Naive thymus-derived CD8-positive, alpha-beta T cell (primary cell): ENCODE measurements around the gene CTNNA2. TPM values are rescaled to one million over a fixed set of nuclear protein-coding genes. Genes with fewer than 3 reads are reported as not detected.

Source experiments
- ATAC-seq, 2 donors: fragments of 150-1000 bp; cut with Tn5 transposase in 1 of 2; sonication (Bioruptor Pico), chemical (Tn5 transposase) in 1 of 2; 1 replicate in 1 of 2; 2 replicates in 1 of 2; pipeline ENCODE4 v1.10.0; 2021; ENCODE audit warnings: mild to moderate bottlenecking in 2 of 2, moderate library complexity in 2 of 2
- POLR2A ChIA-PET: fragments of 350-600 bp; sonication (Branson Sonifier 250); formaldehyde crosslinking; loops from one replicate; lab custom pipeline; 2021; ENCODE audit warnings: antibody characterized with exemption; lab: Charles Lee
- DNase-seq, 10 donors: peaks; one replicate each; pipeline versions ENCODE4 v3.0.0 to v3.0.0-alpha.2; 2020 to 2022
- H3K27ac Mint-ChIP-seq, 10 donors: one replicate each; pipeline ENCODE4 v1.8.0; 2020 to 2022; ENCODE audit warnings: mild to moderate bottlenecking in 10 of 10, mixed read lengths in 10 of 10, moderate library complexity in 4 of 10, inconsistent platforms in 1 of 10
- H3K27me3 Mint-ChIP-seq, 5 donors: one replicate each; pipeline ENCODE4 v1.8.0; 2021 to 2022; ENCODE audit warnings: mixed read lengths in 5 of 5
- H3K36me3 Mint-ChIP-seq, 3 donors: one replicate each; pipeline ENCODE4 v1.8.0; 2020 to 2022; ENCODE audit warnings: mixed read lengths in 3 of 3, mild to moderate bottlenecking in 2 of 3, inconsistent platforms in 1 of 3
- H3K4me1 Mint-ChIP-seq, 4 donors: one replicate each; pipeline ENCODE4 v1.8.0; 2021 to 2022; ENCODE audit warnings: mixed read lengths in 4 of 4
- H3K4me3 Mint-ChIP-seq, 10 donors: one replicate each; pipeline ENCODE4 v1.8.0; 2020 to 2022; ENCODE audit warnings: mild to moderate bottlenecking in 10 of 10, mixed read lengths in 10 of 10, moderate library complexity in 6 of 10, inconsistent platforms in 1 of 10
- H3K9me3 Mint-ChIP-seq, 9 donors: one replicate each; pipeline ENCODE4 v1.8.0; 2020 to 2022; ENCODE audit warnings: mixed read lengths in 9 of 9, mild to moderate bottlenecking in 3 of 9, inconsistent platforms in 1 of 9, moderate library complexity in 1 of 9
- polyA plus RNA-seq, 3 donors: library from polyadenylated mRNA; unstranded; fragments of 300-500 nt; fragmentation: Illumina TruSeq; gene quantifications; one replicate each; pipeline ENCODE4 v1.2.3, GENCODE V29; 2021
- total RNA-seq, 8 experiments: library from RNA in 2 of 8; stranded (reverse) in 2 of 8; gene quantifications; one replicate each; pipeline ENCODE4 v1.2.3 and lab custom pipeline; 2021 to 2026

The CTNNA2 gene
- total and polyA plus RNA-seq, 5 experiments from 2014 or later: not detected

GRCh38 chr2:80147690-80148089 is 634.8 kb downstream of the CTNNA2 start:
- H3K27ac Mint-ChIP-seq: no peak overlapping the region
- POLR2A ChIA-PET: no interaction called here

GRCh38 chr2:80148906-80149305 is 636.1 kb downstream of the CTNNA2 start:
- Mint-ChIP-seq H3K36me3 (no peaks in the 10 kb centered on the region), H3K9me3 (peaks cover 0 to 8% (median 2%) of the 10 kb centered on the region in 9 donors), H3K27me3 (peaks cover 0 to 3% (median 0%) of the 10 kb centered on the region in 5 donors), H3K27ac (no peak overlapping the region), H3K4me3 (no peak overlapping the region), H3K4me1 (peaks cover 0 to 1% (median 0%) of the 10 kb centered on the region in 4 donors)
- DNase-seq (no peak), ATAC-seq (no peak)
- POLR2A ChIA-PET: no interaction called here

More at GRCh38 chr2:80147690-80148089, 634.8 kb downstream of the CTNNA2 start:
- DNase-seq (no peak), ATAC-seq (no peak)
- Mint-ChIP-seq H3K4me3 (no peak overlapping the region), H3K36me3 (no peaks in the 10 kb centered on the region), H3K9me3 (peaks cover 0 to 8% (median 2%) of the 10 kb centered on the region in 9 donors), H3K27me3 (peaks cover 0 to 3% (median 0%) of the 10 kb centered on the region in 5 donors), H3K4me1 (peaks cover 0 to 1% (median 0%) of the 10 kb centered on the region in 4 donors)

DNA sequence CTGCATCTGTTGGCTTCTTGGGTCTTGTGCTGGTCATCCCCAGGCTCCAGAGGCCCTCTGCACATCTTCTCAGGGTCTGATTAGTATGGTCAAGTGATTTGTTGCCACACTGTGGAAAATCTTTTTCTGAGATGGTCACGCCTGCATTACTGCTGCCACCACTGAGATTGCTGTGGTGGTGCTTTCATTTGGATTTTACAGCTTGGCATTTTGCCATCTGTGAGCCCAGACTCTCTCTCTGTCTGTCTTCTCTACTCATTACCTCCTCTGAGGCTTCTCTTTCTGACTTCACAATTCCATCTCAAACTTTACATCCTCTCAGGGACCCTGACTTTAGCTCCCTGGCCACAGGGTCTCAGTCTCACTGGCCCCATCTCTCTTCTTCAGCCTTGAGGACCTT is 637.1 kb downstream of the CTNNA2 start:
- DNase-seq (no peak), ATAC-seq (no peak)
- H3K4me1 Mint-ChIP-seq: peaks cover 0 to 1% (median 0%) of the 10 kb centered on the region in 4 donors
- H3K9me3 Mint-ChIP-seq: peaks cover 0 to 4% (median 0%) of the 10 kb centered on the region in 9 donors
- no peak overlapping the region for H3K27ac Mint-ChIP-seq
- peaks cover 0 to 3% (median 0%) of the 10 kb centered on the region in 5 donors for H3K27me3 Mint-ChIP-seq
- POLR2A ChIA-PET: no interaction called here
- H3K4me3 Mint-ChIP-seq: no peak overlapping the region
- no peaks in the 10 kb centered on the region for H3K36me3 Mint-ChIP-seq

DNA sequence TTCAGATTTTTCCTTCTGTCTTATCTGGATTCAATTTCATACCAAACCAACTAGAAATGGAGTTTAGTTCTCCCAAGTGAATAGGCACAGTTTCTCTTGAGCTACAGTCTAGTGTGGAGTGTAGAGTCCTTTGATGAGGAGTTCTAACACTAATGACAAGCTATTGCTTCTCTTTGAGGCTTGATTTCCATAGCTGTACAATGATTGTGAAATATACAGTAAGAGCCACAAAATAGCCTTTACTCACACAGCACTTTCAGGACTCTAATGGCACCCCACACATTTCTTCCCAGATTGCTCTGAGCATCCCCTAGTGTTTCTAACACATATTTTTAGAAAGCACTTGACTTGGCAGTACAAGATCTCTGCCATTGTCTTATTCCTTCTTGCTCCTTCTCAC is 638.4 kb downstream of the CTNNA2 start:
- DNase-seq (no peak), ATAC-seq (no peak)
- Mint-ChIP-seq H3K4me1 (peaks cover 0 to 1% (median 0%) of the 10 kb centered on the region in 4 donors), H3K9me3 (peaks cover 0 to 6% (median 2%) of the 10 kb centered on the region in 9 donors), H3K27me3 (peaks cover 0 to 6% (median 0%) of the 10 kb centered on the region in 5 donors), H3K27ac (no peak overlapping the region), H3K36me3 (no peaks in the 10 kb centered on the region), H3K4me3 (no peak overlapping the region)
- POLR2A ChIA-PET: no interaction called here

DNA sequence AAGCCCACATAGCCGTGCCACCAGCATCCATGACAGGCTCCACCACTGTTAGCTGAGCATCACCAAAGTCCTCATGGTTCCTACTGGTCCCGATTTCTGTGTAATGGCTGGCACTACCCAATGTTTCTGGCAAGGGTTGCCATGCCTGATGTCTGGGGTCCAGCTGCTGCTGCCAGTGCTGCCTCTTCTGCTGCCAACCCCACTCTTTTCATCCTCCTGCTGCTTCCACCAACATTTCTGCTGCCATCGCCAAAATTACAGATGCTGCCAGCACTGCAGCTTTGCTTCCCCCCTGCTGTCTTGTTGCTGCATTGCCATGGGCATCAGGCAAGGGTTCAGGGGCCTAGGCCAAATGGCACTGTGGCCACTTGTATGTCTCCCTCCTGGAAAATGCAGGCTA is 638.8 kb downstream of the CTNNA2 start:
- Mint-ChIP-seq H3K36me3 (no peaks in the 10 kb centered on the region), H3K4me3 (no peak overlapping the region), H3K27ac (no peak overlapping the region), H3K4me1 (peaks cover 0 to 1% (median 0%) of the 10 kb centered on the region in 4 donors), H3K27me3 (peaks cover 0 to 6% (median 0%) of the 10 kb centered on the region in 5 donors), H3K9me3 (peaks cover 0 to 6% (median 0%) of the 10 kb centered on the region in 9 donors)
- DNase-seq (no peak), ATAC-seq (no peak)
- POLR2A ChIA-PET: no interaction called here

DNA sequence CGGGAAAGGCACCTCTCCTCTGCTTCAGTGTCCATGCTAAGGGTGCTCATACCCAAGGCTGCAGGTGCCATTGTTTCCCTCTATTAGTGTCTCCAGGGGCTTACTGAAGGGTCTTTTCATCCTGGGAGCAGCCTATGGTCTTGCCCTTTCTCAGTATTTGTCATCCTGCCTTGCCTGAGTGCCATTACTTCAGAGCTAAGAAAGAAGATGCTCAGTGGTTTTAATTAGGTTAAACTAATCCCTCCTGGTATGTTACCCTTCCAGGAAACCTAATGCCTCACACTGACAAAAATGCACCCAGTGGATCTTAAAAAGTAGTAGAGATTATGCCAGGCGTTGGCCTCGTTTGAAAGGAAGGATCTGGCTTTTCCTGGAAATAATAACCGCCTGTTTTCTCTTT is 640.3 kb downstream of the CTNNA2 start:
- H3K4me1 Mint-ChIP-seq: peaks cover 0 to 1% (median 0%) of the 10 kb centered on the region in 4 donors
- no peak for ATAC-seq
- DNase-seq: no peak
- POLR2A ChIA-PET: no interaction called here
- no peaks in the 10 kb centered on the region for H3K36me3 Mint-ChIP-seq
- H3K27me3 Mint-ChIP-seq: peaks cover 0 to 6% (median 0%) of the 10 kb centered on the region in 5 donors
- H3K4me3 Mint-ChIP-seq: no peak overlapping the region
- peaks cover 0 to 11% (median 0%) of the 10 kb centered on the region in 9 donors for H3K9me3 Mint-ChIP-seq
- no peak overlapping the region for H3K27ac Mint-ChIP-seq

DNA sequence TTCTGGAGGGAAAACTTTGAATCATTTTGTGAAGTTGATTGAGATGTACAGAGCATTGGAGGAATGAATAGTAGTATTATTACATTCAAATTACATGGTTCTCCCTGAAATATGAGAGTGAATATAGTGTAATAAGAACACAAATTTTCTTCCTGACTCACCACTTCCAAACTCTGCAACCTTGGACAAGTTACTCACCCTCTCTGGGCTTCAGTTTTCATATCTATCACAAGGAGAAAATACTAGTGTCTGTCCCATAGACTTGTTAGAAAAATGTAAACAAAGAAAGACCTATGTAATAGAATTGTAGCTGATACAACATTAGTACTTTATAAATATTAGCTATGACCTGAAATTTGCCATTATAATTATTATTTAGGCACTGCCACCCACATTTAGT is 640.9 kb downstream of the CTNNA2 start:
- no peak for ATAC-seq
- H3K4me3 Mint-ChIP-seq: no peak overlapping the region
- H3K9me3 Mint-ChIP-seq: peaks cover 0 to 14% (median 1%) of the 10 kb centered on the region in 9 donors
- no peak overlapping the region for H3K27ac Mint-ChIP-seq
- peaks cover 0 to 1% (median 0%) of the 10 kb centered on the region in 4 donors for H3K4me1 Mint-ChIP-seq
- POLR2A ChIA-PET: no interaction called here
- H3K36me3 Mint-ChIP-seq: no peaks in the 10 kb centered on the region
- DNase-seq: no peak
- H3K27me3 Mint-ChIP-seq: peaks cover 0 to 6% (median 0%) of the 10 kb centered on the region in 5 donors

- H3K36me3 Mint-ChIP-seq: no peaks in the 10 kb centered on the region
- no peak overlapping the region for H3K4me3 Mint-ChIP-seq
- peaks cover 0 to 1% (median 0%) of the 10 kb centered on the region in 4 donors for H3K4me1 Mint-ChIP-seq
- no peak overlapping the region for H3K27ac Mint-ChIP-seq
- H3K9me3 Mint-ChIP-seq: peaks cover 0 to 14% (median 4%) of the 10 kb centered on the region in 9 donors
- POLR2A ChIA-PET: interaction anchor here (0.6 kb wide), 1 partner anchor 585 kb away, joined by 3 read pairs; no protein-coding TSS in a partner anchor
- ATAC-seq (no peak), DNase-seq (no peak)
- peaks cover 0 to 6% (median 0%) of the 10 kb centered on the region in 5 donors for H3K27me3 Mint-ChIP-seq
These were observed 641.5 kb downstream of the CTNNA2 start for GRCh38 chr2:80154231-80154915.

GRCh38 chr2:80164375-80164774 is 651.5 kb downstream of the CTNNA2 start:
- no peak for ATAC-seq
- no peak for DNase-seq
- H3K4me1 Mint-ChIP-seq: no peaks in the 10 kb centered on the region
- peaks cover 0 to 21% (median 10%) of the 10 kb centered on the region in 9 donors for H3K9me3 Mint-ChIP-seq
- POLR2A ChIA-PET: no interaction called here
- H3K36me3 Mint-ChIP-seq: no peaks in the 10 kb centered on the region
- H3K4me3 Mint-ChIP-seq: no peak overlapping the region
- no peak overlapping the region for H3K27ac Mint-ChIP-seq
- no peaks in the 10 kb centered on the region for H3K27me3 Mint-ChIP-seq

GRCh38 chr2:80166483-80167171 is 653.8 kb downstream of the CTNNA2 start:
- Mint-ChIP-seq H3K4me3 (no peak overlapping the region), H3K9me3 (peaks cover 0 to 11% (median 7%) of the 10 kb centered on the region in 9 donors), H3K4me1 (no peaks in the 10 kb centered on the region), H3K36me3 (no peaks in the 10 kb centered on the region), H3K27ac (no peak overlapping the region), H3K27me3 (peaks cover 0 to 4% (median 0%) of the 10 kb centered on the region in 5 donors)
- DNase-seq (no peak), ATAC-seq (no peak)
- POLR2A ChIA-PET: no interaction called here

- Mint-ChIP-seq H3K27me3 (peaks cover 0 to 4% (median 0%) of the 10 kb centered on the region in 5 donors), H3K36me3 (no peaks in the 10 kb centered on the region), H3K27ac (no peak overlapping the region), H3K4me1 (no peaks in the 10 kb centered on the region), H3K9me3 (peaks cover 0 to 14% (median 7%) of the 10 kb centered on the region in 9 donors), H3K4me3 (no peak overlapping the region)
- DNase-seq (no peak), ATAC-seq (no peak)
- POLR2A ChIA-PET: no interaction called here
These were observed 654.5 kb downstream of the CTNNA2 start for GRCh38 chr2:80167284-80167808.

GRCh38 chr2:80168037-80168436 is 655.2 kb downstream of the CTNNA2 start:
- no peak for ATAC-seq
- Mint-ChIP-seq H3K27ac (no peak overlapping the region), H3K27me3 (peaks cover 0 to 4% (median 0%) of the 10 kb centered on the region in 5 donors), H3K4me1 (no peaks in the 10 kb centered on the region), H3K9me3 (peaks cover 0 to 19% (median 5%) of the 10 kb centered on the region in 9 donors), H3K4me3 (no peak overlapping the region), H3K36me3 (no peaks in the 10 kb centered on the region)
- no peak for DNase-seq
- POLR2A ChIA-PET: no interaction called here

- POLR2A ChIA-PET: no interaction called here
These were observed 656.0 kb downstream of the CTNNA2 start for GRCh38 chr2:80168801-80169200.

More at GRCh38 chr2:80168801-80169200, 656.0 kb downstream of the CTNNA2 start:
- no peaks in the 10 kb centered on the region for H3K4me1 Mint-ChIP-seq
- H3K36me3 Mint-ChIP-seq: no peaks in the 10 kb centered on the region
- H3K9me3 Mint-ChIP-seq: peaks cover 0 to 19% (median 6%) of the 10 kb centered on the region in 9 donors
- no peak overlapping the region for H3K27ac Mint-ChIP-seq
- H3K27me3 Mint-ChIP-seq: peaks cover 0 to 4% (median 0%) of the 10 kb centered on the region in 5 donors
- H3K4me3 Mint-ChIP-seq: no peak overlapping the region
- no peak for DNase-seq
- no peak for ATAC-seq
